GM12864 (cell line): ENCODE measurements around the gene FGF16.

Experiments
- DNase-seq: peaks from one replicate; pipeline ENCODE4 v3.0.0-alpha.2; 2011; ENCODE audit warnings: low read depth
- H3K4me3 ChIP-seq: 2 replicates; pipeline ENCODE4 v1.5.1; 2011; ENCODE audit warnings: mild to moderate bottlenecking, low read depth, low read length, control low read depth
- TF ChIP-seq, protein P1 (sequence below): IDR thresholded peaks from 2 replicates; pipeline ENCODE4 v1.5.1; 2011; ENCODE audit warnings: low read depth, mild to moderate bottlenecking, moderate library complexity, low read length, control low read depth, inconsistent platforms; ENCODE audit errors: missing control alignments

FGF16 gene

GRCh38 chrX:77436271-77436670 lies 10.9 kb upstream of the FGF16 start:
- no peak for DNase-seq
- TF ChIP-seq, protein P1, sequence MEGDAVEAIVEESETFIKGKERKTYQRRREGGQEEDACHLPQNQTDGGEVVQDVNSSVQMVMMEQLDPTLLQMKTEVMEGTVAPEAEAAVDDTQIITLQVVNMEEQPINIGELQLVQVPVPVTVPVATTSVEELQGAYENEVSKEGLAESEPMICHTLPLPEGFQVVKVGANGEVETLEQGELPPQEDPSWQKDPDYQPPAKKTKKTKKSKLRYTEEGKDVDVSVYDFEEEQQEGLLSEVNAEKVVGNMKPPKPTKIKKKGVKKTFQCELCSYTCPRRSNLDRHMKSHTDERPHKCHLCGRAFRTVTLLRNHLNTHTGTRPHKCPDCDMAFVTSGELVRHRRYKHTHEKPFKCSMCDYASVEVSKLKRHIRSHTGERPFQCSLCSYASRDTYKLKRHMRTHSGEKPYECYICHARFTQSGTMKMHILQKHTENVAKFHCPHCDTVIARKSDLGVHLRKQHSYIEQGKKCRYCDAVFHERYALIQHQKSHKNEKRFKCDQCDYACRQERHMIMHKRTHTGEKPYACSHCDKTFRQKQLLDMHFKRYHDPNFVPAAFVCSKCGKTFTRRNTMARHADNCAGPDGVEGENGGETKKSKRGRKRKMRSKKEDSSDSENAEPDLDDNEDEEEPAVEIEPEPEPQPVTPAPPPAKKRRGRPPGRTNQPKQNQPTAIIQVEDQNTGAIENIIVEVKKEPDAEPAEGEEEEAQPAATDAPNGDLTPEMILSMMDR = no peak
- no peak overlapping the region for H3K4me3 ChIP-seq

GRCh38 chrX:77436682-77437081 lies 10.5 kb upstream of the FGF16 start:
- no peak for DNase-seq
- no peak overlapping the region for H3K4me3 ChIP-seq
- TF ChIP-seq, protein P1 = no peak

DNA sequence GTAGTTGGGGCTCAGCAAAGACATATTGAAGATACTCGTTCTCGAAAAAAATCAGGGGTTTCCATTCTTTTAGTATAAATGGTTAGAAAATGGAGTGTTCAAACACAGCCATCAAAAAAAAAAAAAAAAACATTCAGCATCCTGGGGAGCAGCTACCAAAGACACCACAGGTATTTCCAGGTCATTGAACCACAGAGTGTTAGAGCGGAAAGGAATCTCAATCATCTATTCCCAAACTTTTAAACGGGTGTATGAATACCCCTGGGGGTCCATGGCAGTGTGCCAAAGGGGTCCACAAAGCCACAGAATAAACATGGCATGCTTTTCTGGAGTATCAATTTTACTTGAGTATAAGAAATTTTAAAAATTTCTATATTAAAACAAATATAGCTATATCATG lies 6.9 kb upstream of the FGF16 start:
- TF ChIP-seq, protein P1 = no peak
- DNase-seq = no peak
- no peak overlapping the region for H3K4me3 ChIP-seq

- DNase-seq = no peak
- TF ChIP-seq, protein P1 = no peak
- H3K4me3 ChIP-seq = no peak overlapping the region
Observed at GRCh38 chrX:77441033-77441432, 6.2 kb upstream of the FGF16 start.

GRCh38 chrX:77441479-77441878 lies 5.7 kb upstream of the FGF16 start:
- no peak overlapping the region for H3K4me3 ChIP-seq
- TF ChIP-seq, protein P1 = no peak
- no peak for DNase-seq

DNA sequence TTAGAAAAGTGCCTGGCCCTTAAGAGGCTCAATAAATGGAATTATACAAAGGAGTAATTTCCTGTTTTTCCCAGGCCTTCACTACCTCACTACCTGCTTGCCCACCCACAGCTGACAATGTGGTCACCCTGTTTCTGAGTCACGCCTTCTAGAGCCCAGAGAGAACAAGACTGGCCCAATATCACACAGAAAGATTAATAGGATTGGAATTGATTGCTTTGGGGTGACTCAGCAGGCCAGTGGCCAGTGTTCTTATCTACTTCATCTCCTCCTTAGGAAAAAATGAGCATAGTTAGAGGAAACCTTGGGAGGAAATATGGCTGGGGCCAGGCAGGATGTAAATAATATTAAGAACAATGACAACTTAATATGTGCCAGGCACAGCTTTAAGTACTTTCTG lies 4.5 kb upstream of the FGF16 start:
- TF ChIP-seq, protein P1 = no peak
- no peak for DNase-seq

DNA sequence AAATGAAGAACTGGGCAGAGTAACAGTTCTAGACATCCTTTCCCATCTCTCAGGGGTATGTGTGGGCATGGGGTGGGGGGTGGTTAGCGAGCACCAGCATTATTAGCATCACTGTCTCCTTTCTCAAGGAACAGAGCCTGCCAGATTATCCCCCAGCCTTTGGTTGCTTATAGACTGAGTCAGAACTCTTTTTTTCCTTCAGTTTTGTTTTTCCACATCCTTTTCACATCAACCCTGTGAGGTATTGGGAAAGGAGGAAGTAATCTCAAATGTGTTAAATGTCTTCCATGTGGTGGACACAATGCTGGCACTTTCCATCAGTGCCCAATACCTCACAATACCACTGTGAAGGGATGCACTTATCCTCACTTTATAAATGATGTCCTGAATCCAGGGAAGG lies 3.1 kb upstream of the FGF16 start:
- H3K4me3 ChIP-seq = no peak overlapping the region
- no peak for DNase-seq
- TF ChIP-seq, protein P1 = no peak

More for the DNA sequence above, 4.5 kb upstream of the FGF16 start:
- H3K4me3 ChIP-seq = no peak overlapping the region
